BE2C (cell line): ENCODE measurements around the gene COX4I2.

Experiments used
- DNase-seq: peaks from one replicate; pipeline ENCODE4 v3.0.0-alpha.2; 2020
- H3K27me3 ChIP-seq: fragments of 250-450 bp; sonication (Bioruptor Pico); 2 replicates; pipeline ENCODE4 v1.5.1; 2020; ENCODE audit warnings: mild to moderate bottlenecking
- H3K36me3 ChIP-seq: fragments of 250-450 bp; sonication (Bioruptor Pico); 2 replicates; pipeline ENCODE4 v1.5.1; 2020; ENCODE audit warnings: mild to moderate bottlenecking
- H3K4me1 ChIP-seq: fragments of 250-450 bp; sonication (Bioruptor Pico); 2 replicates; pipeline ENCODE4 v1.5.1; 2020
- H3K4me3 ChIP-seq: 2 replicates; pipeline ENCODE4 v1.5.1; 2011; ENCODE audit warnings: low read depth, low read length
- H3K9me3 ChIP-seq: fragments of 250-450 bp; sonication (Bioruptor Pico); 2 replicates; pipeline ENCODE4 v1.5.1; 2020
- TF ChIP-seq, protein P1 (sequence below): IDR thresholded peaks from 2 replicates; pipeline ENCODE4 v1.5.1; 2012; ENCODE audit warnings: mild to moderate bottlenecking, low read depth, low read length

Gene COX4I2

GRCh38 chr20:31681769-31682168 lies 44.1 kb downstream of the COX4I2 start:
- DNase-seq: no peak
- Histone ChIP-seq H3K4me3 (no peak overlapping the region), H3K9me3 (no peaks in the 10 kb centered on the region), H3K36me3 (peaks cover 8% of the 10 kb centered on the region), H3K27me3 (no peaks in the 10 kb centered on the region), H3K4me1 (peaks cover 4% of the 10 kb centered on the region)
- TF ChIP-seq, protein P1, sequence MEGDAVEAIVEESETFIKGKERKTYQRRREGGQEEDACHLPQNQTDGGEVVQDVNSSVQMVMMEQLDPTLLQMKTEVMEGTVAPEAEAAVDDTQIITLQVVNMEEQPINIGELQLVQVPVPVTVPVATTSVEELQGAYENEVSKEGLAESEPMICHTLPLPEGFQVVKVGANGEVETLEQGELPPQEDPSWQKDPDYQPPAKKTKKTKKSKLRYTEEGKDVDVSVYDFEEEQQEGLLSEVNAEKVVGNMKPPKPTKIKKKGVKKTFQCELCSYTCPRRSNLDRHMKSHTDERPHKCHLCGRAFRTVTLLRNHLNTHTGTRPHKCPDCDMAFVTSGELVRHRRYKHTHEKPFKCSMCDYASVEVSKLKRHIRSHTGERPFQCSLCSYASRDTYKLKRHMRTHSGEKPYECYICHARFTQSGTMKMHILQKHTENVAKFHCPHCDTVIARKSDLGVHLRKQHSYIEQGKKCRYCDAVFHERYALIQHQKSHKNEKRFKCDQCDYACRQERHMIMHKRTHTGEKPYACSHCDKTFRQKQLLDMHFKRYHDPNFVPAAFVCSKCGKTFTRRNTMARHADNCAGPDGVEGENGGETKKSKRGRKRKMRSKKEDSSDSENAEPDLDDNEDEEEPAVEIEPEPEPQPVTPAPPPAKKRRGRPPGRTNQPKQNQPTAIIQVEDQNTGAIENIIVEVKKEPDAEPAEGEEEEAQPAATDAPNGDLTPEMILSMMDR: no peak

DNA sequence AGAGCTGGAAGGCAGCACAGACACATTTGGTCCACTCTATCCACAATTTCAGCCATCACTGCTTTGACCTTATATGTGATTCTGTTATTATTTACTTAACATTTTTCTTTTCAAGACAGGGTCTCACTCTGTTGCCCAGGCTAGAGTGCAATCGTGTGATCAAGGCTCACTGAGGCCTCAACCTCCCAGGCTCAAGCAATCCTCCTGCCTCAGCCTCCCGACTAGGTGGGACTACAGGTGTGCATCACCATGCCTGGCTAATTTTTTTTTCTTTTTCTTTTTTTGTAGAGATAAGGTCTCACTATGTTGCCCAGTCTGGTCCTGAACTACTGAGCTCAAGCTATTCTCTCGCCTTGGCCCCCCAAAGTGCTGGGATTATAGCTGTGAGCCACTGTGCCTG lies 44.6 kb downstream of the COX4I2 start:
- DNase-seq: no peak
- TF ChIP-seq, protein P1: no peak
- Histone ChIP-seq H3K9me3 (no peaks in the 10 kb centered on the region), H3K4me3 (no peak overlapping the region), H3K36me3 (peaks cover 8% of the 10 kb centered on the region), H3K4me1 (peaks cover 4% of the 10 kb centered on the region), H3K27me3 (no peaks in the 10 kb centered on the region)

- DNase-seq: no peak
- H3K9me3 ChIP-seq: no peaks in the 10 kb centered on the region
- H3K27me3 ChIP-seq: no peaks in the 10 kb centered on the region
- H3K4me3 ChIP-seq: no peak overlapping the region
- peaks cover 4% of the 10 kb centered on the region for H3K4me1 ChIP-seq
- H3K36me3 ChIP-seq: peaks cover 10% of the 10 kb centered on the region
- TF ChIP-seq, protein P1: no peak
Observed at GRCh38 chr20:31682927-31683326, 45.2 kb downstream of the COX4I2 start.

DNA sequence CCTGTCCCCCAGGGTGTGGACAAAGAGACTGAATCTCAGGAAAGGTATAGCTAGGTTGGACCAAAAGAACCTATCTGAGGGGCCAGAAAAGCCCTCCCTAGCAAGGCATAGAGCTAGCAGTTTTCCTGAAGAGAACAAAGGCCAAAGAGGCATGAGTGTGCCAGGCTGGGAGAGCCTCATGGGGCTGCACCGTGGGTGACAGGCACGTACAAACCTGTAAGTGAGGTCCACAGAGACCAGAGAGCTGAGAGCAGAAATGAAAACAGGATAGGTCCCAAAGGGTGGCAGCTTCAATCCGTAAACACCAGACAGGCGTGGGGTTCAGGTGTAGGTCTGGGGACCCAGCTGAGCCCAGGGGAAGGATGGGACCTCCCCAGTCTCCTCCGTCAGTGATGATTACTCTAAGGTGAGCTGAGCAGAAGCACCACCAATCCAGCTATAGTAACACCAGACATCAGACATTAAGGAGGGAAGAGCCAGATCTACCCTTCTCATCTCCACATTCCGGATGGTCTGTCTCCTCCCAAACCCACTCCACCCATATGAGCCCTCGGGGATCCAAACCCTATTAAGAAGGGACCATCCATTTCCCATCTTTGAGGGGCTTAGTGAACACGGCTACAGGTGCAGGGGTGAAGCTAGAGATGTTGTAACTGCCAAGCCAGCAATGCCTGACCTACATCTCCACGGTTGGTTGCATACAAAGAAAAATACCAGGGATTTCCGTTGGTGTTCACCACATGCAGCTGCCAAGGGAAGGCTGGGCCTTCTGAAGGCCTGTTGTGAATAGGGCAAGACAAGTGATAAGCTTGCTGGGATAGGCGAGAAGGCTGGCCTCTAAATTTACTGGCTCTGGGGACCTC lies 46.7 kb downstream of the COX4I2 start:
- H3K27me3 ChIP-seq: no peaks in the 10 kb centered on the region
- peaks cover 4% of the 10 kb centered on the region for H3K4me1 ChIP-seq
- no peaks in the 10 kb centered on the region for H3K9me3 ChIP-seq
- H3K36me3 ChIP-seq: peaks cover 8% of the 10 kb centered on the region
- H3K4me3 ChIP-seq: no peak overlapping the region
- TF ChIP-seq, protein P1: no peak
- no peak for DNase-seq

DNA sequence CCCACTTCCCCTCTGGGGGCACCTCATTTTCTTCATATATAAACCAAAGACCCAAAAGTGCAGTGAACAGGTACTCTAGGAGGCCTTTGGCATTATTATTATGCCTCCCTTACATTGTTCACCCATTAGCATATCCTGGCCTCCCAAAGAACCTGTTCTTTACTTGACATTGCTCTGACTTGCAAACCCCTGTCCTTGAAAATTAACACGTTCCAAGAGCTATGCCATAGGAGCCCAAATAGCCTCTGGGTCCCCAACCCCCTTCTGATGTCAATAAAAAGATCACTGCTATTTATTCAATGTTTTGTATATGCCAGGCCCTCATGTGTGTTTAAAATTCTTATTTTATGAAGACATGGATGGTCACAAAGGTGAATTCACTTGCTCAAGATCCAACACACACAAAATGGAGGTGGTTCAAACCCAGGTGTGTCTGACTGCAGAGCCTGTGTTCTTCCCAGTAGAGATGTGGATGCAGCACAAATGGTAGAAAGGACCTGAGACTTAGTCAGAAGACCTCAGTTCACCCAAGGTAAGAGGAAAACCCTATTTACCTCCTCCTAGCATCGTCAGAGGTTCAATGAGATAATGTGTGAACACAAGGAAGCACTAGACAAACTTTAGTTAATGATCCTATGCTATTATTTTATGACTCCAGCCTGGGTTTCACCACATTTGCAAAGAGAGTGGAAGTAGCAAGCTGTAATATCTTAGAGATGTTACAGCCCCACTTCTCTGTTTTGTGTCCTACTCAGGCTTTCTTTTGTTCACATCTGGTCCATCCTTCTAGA lies 48.3 kb downstream of the COX4I2 start:
- H3K4me1 ChIP-seq: peaks cover 4% of the 10 kb centered on the region

More for the DNA sequence above, 48.3 kb downstream of the COX4I2 start:
- Histone ChIP-seq H3K9me3 (no peaks in the 10 kb centered on the region), H3K36me3 (peaks cover 4% of the 10 kb centered on the region), H3K27me3 (no peaks in the 10 kb centered on the region), H3K4me3 (no peak overlapping the region)
- no peak for DNase-seq
- TF ChIP-seq, protein P1: no peak
